Hepatocyte (in vitro differentiated cells): Measurements from ENCODE around the gene DCAF5. TPM values are rescaled to one million over a fixed set of nuclear protein-coding genes. Genes with fewer than 3 reads are reported as not detected.

ENCODE experiments used
- DNase-seq: peaks from one replicate; pipeline ENCODE4 v3.0.0-alpha.2; 2016; ENCODE audit warnings: low spot score
- H2AFZ ChIP-seq: fragments of 200-600 bp; sonication (generic); 2 replicates; pipeline ENCODE4 v1.6.0; 2016; ENCODE audit warnings: antibody characterized with exemption, mild to moderate bottlenecking
- H3K27ac ChIP-seq: fragments of 200-600 bp; sonication (generic); 2 replicates; pipeline ENCODE4 v1.5.1; 2016; ENCODE audit warnings: mild to moderate bottlenecking
- H3K27me3 ChIP-seq: fragments of 200-600 bp; sonication (generic); 2 replicates; pipeline ENCODE4 v1.6.1; 2016
- H3K36me3 ChIP-seq: fragments of 200-600 bp; sonication (generic); replicated peaks from 2 replicates; pipeline ENCODE4 v1.5.1; 2016; ENCODE audit warnings: low read depth; ENCODE audit not compliant: insufficient read depth
- H3K4me1 ChIP-seq: fragments of 200-600 bp; sonication (generic); 2 replicates; pipeline ENCODE4 v1.5.1; 2016; ENCODE audit warnings: mild to moderate bottlenecking, moderate library complexity; ENCODE audit not compliant: insufficient read depth
- H3K4me2 ChIP-seq: fragments of 200-600 bp; sonication (generic); 2 replicates; pipeline ENCODE4 v1.6.0; 2016
- H3K4me3 ChIP-seq: fragments of 200-600 bp; sonication (generic); 2 replicates; pipeline ENCODE4 v1.5.1; 2016; ENCODE audit warnings: mild to moderate bottlenecking
- H3K79me2 ChIP-seq: fragments of 200-600 bp; sonication (generic); 2 replicates; pipeline ENCODE4 v1.6.0; 2017; ENCODE audit warnings: mild to moderate bottlenecking
- H3K9me2 ChIP-seq: fragments of 200-600 bp; sonication (generic); replicated peaks from 2 replicates; pipeline ENCODE4 v1.6.0; 2017; ENCODE audit warnings: mild to moderate bottlenecking; ENCODE audit not compliant: insufficient read depth
- H3K9me3 ChIP-seq: fragments of 200-600 bp; sonication (generic); 2 replicates; pipeline ENCODE4 v1.5.1; 2016; ENCODE audit warnings: low read depth, mild to moderate bottlenecking
- H4K20me1 ChIP-seq: fragments of 200-600 bp; sonication (generic); 2 replicates; pipeline ENCODE4 v1.6.0; 2016; ENCODE audit warnings: mild to moderate bottlenecking; ENCODE audit not compliant: insufficient read depth, poor library complexity, severe bottlenecking
- EZH2 ChIP-seq: fragments of 200-600 bp; sonication (generic); IDR thresholded peaks from 2 replicates; pipeline ENCODE4 v1.6.1; 2016; ENCODE audit warnings: antibody characterized with exemption, mild to moderate bottlenecking, borderline replicate concordance
- EZH2phosphoT487 ChIP-seq: fragments of 200-600 bp; sonication (generic); IDR thresholded peaks from one replicate; pipeline ENCODE4 v1.6.1; 2018; ENCODE audit warnings: antibody characterized with exemption, mild to moderate bottlenecking, low read depth, moderate library complexity; ENCODE audit not compliant: unreplicated experiment, severe bottlenecking
- WGBS: methylation state at CpG from one replicate; pipeline ENCODE4 v1.1.6; 2016; ENCODE audit warnings: low lambda C conversion rate; ENCODE audit errors: missing lambda C conversion rate; 5-methylcytosine and 5-hydroxymethylcytosine counted together
- polyA plus RNA-seq: library from polyadenylated mRNA; unstranded; fragments of >200 nt; fragmentation: Nextera tagmentation; extraction: Ambion mirVana; gene quantifications from 2 replicates; pipeline ENCODE4 v1.2.1, GENCODE V29; 2016
- total RNA-seq: library from RNA; depleted of rRNA; stranded (reverse); fragments of >200 nt; gene quantifications from 2 replicates; pipeline ENCODE4 v1.2.3, GENCODE V29; 2014
- TF ChIP-seq, protein P1 (sequence below): fragments of 200-600 bp; sonication (generic); IDR thresholded peaks from 2 replicates; pipeline ENCODE4 v1.5.1; 2016; ENCODE audit warnings: antibody characterized with exemption, mild to moderate bottlenecking; ENCODE audit not compliant: poor library complexity

DCAF5 gene
- total and polyA plus RNA-seq, 2 experiments from 2014 or later = 34.4 to 47.6 TPM

DNA sequence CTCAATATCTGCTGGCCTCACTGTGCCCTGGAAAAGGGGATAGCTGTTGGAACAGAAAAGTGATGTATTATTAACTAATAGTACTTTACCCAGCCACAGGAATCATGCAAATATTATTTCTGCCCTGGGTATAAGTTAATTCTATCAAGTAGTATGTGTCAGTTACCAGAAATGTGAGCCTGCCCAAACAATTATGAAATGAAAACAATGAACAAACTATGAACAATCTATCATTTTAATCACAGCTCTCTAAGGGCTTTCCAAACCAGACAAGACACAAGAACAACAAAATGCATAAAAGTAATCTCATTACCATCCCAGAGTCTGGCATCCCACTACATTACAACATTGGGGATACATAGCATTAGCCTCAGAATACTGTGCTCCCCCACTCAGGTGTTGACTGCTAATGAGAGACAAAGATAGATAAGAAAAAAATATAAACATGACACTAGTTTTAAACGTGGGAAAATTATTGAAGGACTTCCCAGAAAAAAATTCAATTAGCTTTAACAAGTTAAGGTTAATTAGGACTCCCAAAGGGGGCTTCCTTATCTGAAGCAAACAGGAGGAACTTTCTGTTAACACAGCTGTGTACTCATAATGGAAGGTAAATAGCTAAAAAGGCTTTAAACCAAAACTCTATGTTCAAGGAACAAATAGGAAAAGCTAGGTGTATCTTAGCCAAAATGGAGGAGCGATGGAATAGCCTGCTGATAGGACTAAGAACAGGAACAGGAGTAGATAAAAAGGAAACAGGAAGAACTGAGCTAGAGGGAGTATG lies 3.3 kb downstream of the DCAF5 start:
- H2AFZ ChIP-seq = no peak overlapping the region
- H3K4me2 ChIP-seq = no peak overlapping the region
- 55% methylated on average over 2 of the region's 2 CpGs for WGBS
- no peaks in the 10 kb centered on the region for H3K9me3 ChIP-seq
- peaks cover 49% of the 10 kb centered on the region for H4K20me1 ChIP-seq
- peaks cover 75% of the 10 kb centered on the region for H3K79me2 ChIP-seq
- TF ChIP-seq EZH2phosphoT487 (no peak), EZH2 (no peak)
- TF ChIP-seq, protein P1, sequence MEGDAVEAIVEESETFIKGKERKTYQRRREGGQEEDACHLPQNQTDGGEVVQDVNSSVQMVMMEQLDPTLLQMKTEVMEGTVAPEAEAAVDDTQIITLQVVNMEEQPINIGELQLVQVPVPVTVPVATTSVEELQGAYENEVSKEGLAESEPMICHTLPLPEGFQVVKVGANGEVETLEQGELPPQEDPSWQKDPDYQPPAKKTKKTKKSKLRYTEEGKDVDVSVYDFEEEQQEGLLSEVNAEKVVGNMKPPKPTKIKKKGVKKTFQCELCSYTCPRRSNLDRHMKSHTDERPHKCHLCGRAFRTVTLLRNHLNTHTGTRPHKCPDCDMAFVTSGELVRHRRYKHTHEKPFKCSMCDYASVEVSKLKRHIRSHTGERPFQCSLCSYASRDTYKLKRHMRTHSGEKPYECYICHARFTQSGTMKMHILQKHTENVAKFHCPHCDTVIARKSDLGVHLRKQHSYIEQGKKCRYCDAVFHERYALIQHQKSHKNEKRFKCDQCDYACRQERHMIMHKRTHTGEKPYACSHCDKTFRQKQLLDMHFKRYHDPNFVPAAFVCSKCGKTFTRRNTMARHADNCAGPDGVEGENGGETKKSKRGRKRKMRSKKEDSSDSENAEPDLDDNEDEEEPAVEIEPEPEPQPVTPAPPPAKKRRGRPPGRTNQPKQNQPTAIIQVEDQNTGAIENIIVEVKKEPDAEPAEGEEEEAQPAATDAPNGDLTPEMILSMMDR = no peak
- H3K36me3 ChIP-seq = no peaks in the 10 kb centered on the region
- no peak overlapping the region for H3K4me3 ChIP-seq
- H3K9me2 ChIP-seq = no peaks in the 10 kb centered on the region
- no peaks in the 10 kb centered on the region for H3K27me3 ChIP-seq
- no peak overlapping the region for H3K27ac ChIP-seq
- DNase-seq = no peak
- peaks cover 19% of the 10 kb centered on the region for H3K4me1 ChIP-seq

DNA sequence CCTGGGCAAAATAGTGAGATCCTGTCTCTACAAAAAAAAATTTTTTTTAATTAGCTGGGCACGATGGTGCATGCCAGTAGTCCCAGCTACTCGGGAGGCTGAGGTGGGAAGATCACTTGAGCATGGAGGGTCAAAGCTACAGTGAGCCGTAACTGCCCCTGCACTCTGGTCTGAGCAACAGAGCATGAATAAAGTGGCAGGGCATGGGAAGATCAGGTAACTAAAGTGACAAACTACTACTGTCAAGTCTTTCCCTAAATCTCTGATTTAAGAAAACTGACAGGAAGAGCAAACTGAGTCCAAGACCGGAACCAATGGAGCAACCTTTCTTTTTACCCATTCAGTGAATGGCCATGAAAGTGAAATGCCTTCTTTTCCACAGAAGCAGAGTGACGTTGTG lies 10.8 kb downstream of the DCAF5 start:
- Histone ChIP-seq H3K79me2 (peaks cover 97% of the 10 kb centered on the region), H3K9me3 (no peaks in the 10 kb centered on the region), H2AFZ (no peak overlapping the region), H4K20me1 (peaks cover 59% of the 10 kb centered on the region), H3K4me2 (no peak overlapping the region), H3K4me1 (peaks cover 7% of the 10 kb centered on the region), H3K4me3 (no peak overlapping the region), H3K27ac (no peak overlapping the region), H3K27me3 (no peaks in the 10 kb centered on the region), H3K36me3 (no peaks in the 10 kb centered on the region), H3K9me2 (no peaks in the 10 kb centered on the region)
- DNase-seq = no peak
- 94% methylated on average over 5 of the region's 5 CpGs for WGBS
- TF ChIP-seq, protein P1 = no peak
- TF ChIP-seq EZH2 (no peak), EZH2phosphoT487 (no peak)

DNA sequence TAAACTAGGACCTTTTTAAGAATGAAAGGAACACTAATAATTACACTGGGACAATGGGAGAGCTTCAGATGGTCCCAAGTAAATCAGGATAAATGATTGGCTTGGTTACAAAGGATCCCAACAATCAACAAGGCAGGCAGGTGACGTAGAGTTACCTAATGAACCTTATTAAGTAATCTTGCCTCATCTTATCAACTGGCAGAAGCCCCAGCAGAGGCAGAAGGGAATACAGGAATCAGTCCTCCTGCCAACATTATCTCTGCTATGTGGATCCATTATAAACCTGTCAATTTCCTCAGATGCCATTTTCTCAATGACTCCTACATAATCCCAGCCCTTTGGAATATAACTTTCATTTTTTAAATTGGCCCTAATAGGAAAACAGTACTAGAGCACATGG lies 11.4 kb downstream of the DCAF5 start:
- Histone ChIP-seq H3K36me3 (no peaks in the 10 kb centered on the region), H2AFZ (no peak overlapping the region), H3K9me3 (no peaks in the 10 kb centered on the region), H3K4me1 (peaks cover 8% of the 10 kb centered on the region), H3K27ac (no peak overlapping the region), H4K20me1 (peaks cover 59% of the 10 kb centered on the region), H3K4me3 (no peak overlapping the region), H3K27me3 (no peaks in the 10 kb centered on the region), H3K4me2 (no peak overlapping the region), H3K9me2 (no peaks in the 10 kb centered on the region), H3K79me2 (peaks cover 97% of the 10 kb centered on the region)
- 90% methylated on average over 1 of the region's 1 CpG for WGBS
- TF ChIP-seq, protein P1 = no peak
- TF ChIP-seq EZH2phosphoT487 (no peak), EZH2 (no peak)
- DNase-seq = no peak
